Choroid plexus epithelial cell (primary cell): ENCODE results near the gene IL20RA.

Experiments
- DNase-seq: peaks from one replicate; pipeline ENCODE4 v3.0.0-alpha.2; 2010; ENCODE audit warnings: low read depth
- H3K4me3 ChIP-seq: 2 replicates; pipeline ENCODE4 v1.5.1; 2011; ENCODE audit warnings: low read depth, mild to moderate bottlenecking, control low read depth, low read length, moderate library complexity
- TF ChIP-seq, protein P1 (sequence below): conservative IDR thresholded peaks from 2 replicates; pipeline ENCODE4 v1.5.1; 2011; ENCODE audit warnings: low read depth, mild to moderate bottlenecking, control low read depth, inconsistent platforms, low read length, moderate library complexity

The IL20RA gene

GRCh38 chr6:136989571-136990241, 55.1 kb downstream of the IL20RA start:
- no peak for DNase-seq
- H3K4me3 ChIP-seq: peak overlapping the region; percentile 24

DNA sequence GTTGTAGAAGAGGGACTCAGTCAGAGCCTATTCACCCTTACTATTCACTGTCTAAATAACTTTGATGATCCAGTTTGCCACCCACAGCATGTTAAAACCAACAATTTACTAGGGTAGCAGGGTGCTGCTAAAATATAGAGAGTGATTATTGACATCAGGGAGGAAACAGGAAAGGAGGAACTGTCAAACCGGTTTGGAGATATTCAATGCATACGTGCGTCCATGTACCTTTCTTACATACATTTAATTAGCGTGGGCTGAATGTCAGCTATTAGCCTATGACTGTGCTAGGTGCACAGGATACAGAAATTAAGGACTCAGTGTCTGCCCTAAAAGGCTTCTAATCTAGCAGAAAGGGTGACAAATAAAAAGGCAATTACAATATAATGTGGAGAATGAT, 57.2 kb downstream of the IL20RA start:
- no peak overlapping the region for H3K4me3 ChIP-seq
- TF ChIP-seq, protein P1, sequence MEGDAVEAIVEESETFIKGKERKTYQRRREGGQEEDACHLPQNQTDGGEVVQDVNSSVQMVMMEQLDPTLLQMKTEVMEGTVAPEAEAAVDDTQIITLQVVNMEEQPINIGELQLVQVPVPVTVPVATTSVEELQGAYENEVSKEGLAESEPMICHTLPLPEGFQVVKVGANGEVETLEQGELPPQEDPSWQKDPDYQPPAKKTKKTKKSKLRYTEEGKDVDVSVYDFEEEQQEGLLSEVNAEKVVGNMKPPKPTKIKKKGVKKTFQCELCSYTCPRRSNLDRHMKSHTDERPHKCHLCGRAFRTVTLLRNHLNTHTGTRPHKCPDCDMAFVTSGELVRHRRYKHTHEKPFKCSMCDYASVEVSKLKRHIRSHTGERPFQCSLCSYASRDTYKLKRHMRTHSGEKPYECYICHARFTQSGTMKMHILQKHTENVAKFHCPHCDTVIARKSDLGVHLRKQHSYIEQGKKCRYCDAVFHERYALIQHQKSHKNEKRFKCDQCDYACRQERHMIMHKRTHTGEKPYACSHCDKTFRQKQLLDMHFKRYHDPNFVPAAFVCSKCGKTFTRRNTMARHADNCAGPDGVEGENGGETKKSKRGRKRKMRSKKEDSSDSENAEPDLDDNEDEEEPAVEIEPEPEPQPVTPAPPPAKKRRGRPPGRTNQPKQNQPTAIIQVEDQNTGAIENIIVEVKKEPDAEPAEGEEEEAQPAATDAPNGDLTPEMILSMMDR: no peak
- no peak for DNase-seq

More at GRCh38 chr6:136989571-136990241, 55.1 kb downstream of the IL20RA start:
- TF ChIP-seq, protein P1: no peak

DNA sequence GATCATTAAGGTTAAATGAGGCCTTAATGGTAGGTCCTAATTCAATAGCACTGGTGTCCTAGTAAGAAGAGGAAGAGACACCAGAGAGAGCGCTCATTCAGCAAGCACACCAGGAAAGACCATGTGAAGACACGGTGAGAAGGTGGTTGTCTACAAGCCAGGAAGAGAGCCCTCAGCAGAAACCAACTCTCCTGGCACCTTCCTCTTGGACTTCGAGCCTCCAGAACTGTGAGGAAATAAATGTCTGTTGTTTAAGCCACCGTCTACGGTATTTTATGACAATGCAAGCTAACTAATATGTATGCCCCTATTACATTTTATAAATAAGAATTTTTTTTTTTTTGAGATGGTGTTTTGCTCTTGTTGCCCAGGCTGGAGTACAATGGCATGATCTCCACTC, 59.3 kb downstream of the IL20RA start:
- TF ChIP-seq, protein P1: no peak
- DNase-seq: no peak
- no peak overlapping the region for H3K4me3 ChIP-seq

DNA sequence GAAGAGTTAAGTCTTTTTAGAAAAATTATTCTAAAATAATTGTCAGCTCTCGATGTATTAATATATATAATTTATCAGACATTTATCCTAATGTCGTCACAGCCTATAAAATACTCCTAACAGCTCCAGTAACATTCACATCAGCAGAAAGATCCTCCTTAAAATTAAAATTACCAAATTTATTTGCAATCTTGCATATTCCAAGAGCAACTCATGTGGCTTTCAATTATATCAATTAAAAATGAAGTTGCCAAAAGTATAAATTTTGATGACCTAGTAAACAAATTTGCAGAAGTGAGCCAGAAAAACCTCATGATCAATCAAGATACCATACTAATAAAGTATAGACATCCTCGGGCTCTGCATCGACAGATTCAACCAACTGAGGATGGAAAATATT, 60.2 kb downstream of the IL20RA start:
- no peak overlapping the region for H3K4me3 ChIP-seq
- TF ChIP-seq, protein P1: no peak
- DNase-seq: no peak

DNA sequence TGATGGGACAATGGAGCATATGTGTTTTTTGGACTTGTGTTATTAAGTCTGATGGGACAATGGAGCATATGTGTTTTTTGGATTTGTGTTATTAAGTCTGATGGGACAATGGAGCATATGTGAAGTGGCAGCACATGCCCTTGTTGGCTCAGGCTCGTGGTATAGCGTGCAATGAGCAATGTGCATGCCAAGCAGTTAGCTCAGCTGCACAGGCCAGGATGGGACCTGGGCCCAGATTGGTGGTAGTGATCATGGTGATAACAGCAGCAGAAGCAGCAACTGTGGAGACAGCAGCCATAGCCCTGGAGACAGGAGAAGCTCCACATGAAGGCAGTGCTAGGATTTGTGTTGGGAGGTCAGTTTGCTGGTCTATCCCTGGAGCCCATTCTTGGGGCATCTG, 61.1 kb downstream of the IL20RA start:
- H3K4me3 ChIP-seq: no peak overlapping the region
- DNase-seq: no peak
- TF ChIP-seq, protein P1: no peak

- H3K4me3 ChIP-seq: no peak overlapping the region
- TF ChIP-seq, protein P1: no peak
- no peak for DNase-seq
Observed at GRCh38 chr6:136982928-136983327, 61.8 kb downstream of the IL20RA start.

DNA sequence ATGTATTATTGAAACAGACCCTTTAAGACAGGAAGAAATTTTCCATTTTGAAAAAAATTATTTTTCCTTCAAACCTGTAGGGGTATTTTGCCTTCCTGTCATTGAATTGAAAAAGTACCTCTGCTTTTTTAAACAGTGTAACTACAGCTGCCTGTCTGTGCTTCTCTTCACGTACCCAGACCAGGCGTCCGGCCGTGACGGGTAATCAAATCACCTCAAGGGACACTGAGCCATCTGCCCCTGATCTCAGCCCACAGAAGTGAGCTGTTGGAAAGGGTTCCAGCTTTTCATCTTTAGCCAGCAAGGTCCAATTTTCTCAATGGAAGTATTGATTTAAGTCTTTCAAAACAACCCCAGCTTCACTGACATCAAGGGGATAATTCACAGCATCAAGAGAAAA, 64.7 kb downstream of the IL20RA start:
- no peak overlapping the region for H3K4me3 ChIP-seq
- no peak for DNase-seq
- TF ChIP-seq, protein P1: no peak
